Gastroesophageal sphincter (tissue), 3 donors: Measurements from ENCODE around the gene AP5M1.

ENCODE experiments used
- CTCF ChIP-seq, 4 experiments: fragments of 200-600 bp in 2 of 4; fragments of 450-650 bp in 2 of 4; sonication (generic) in 1 of 4; IDR thresholded peaks; one replicate each; pipeline ENCODE4 v1.5.1; 2017 to 2019; ENCODE audit warnings: antibody characterized with exemption in 4 of 4, mild to moderate bottlenecking in 2 of 4, moderate library complexity in 2 of 4
- EP300 ChIP-seq: sonication (generic); formaldehyde crosslinking; IDR thresholded peaks from one replicate; pipeline ENCODE4 v1.6.1; 2017; ENCODE audit warnings: antibody characterized with exemption, mild to moderate bottlenecking
- POLR2A ChIP-seq, 2 donors: fragments of 450-650 bp; IDR thresholded peaks; one replicate each; pipeline ENCODE4 v1.6.1; 2017; ENCODE audit warnings: antibody characterized with exemption in 2 of 2, mild to moderate bottlenecking in 2 of 2, moderate library complexity in 1 of 2
- POLR2AphosphoS5 ChIP-seq: sonication (generic); formaldehyde crosslinking; IDR thresholded peaks from one replicate; pipeline ENCODE4 v1.6.1; 2017; ENCODE audit warnings: antibody characterized with exemption

DNA sequence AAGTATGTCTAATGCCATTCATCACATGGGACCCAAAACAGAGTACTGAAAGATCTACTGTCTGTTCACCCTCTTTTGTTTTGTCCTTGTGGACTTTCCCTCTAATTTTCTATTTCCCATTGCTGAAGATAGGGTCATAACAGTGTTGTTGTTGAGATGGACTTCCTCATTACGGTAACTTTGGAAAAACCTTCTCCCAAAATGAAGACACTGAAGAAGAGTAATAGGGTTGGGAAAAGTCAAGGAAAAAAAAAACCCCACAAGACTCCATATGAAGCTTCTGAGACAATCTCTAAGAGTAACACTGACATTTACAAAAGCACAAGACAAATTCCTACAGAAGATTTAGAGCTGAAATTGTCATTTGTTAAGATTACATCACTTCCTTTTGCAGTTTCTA is 36.8 kb upstream of the AP5M1 start:
- TF ChIP-seq POLR2AphosphoS5 (no peak), CTCF (IDR thresholded peaks at IDR 0.05) (no peak), POLR2A (IDR thresholded peaks at IDR 0.05) (no peak), EP300 (no peak)
